ENCODE data around the gene P3H2. TPM values are rescaled to one million over a fixed set of nuclear protein-coding genes. Genes with fewer than 3 reads are reported as not detected.
A peak's percentile ranks its signal among the peaks of the same experiment; 100 is the strongest.

P3H2 gene
- total and polyA plus RNA-seq, 8 donors, result 1.4 to 46.1 (median 20.3) TPM

GRCh38 chr3:190063490-190063889 is 57.2 kb downstream of the P3H2 start:
- H3K4me3 ChIP-seq, result no peak overlapping the region

GRCh38 chr3:190060192-190060775 is 60.4 kb downstream of the P3H2 start:
- no peak overlapping the region for H3K27ac ChIP-seq
- peaks cover 7 to 17% (median 13%) of the 10 kb centered on the region in 4 donors for H3K4me1 ChIP-seq
- intact Hi-C loops (cut with DNase I; ENCODE audit: low total_unique reads), result no loop called here
- no peaks in the 10 kb centered on the region for H3K36me3 ChIP-seq
- DNase-seq, result no peak
- H3K9me3 ChIP-seq, result no peaks in the 10 kb centered on the region
- TF ChIP-seq POLR2A (IDR thresholded peaks at IDR 0.05), result no peak
- WGBS, 5 donors, result 83 to 92% (median 88%) methylated on average over 4 of the region's 4 CpGs
- H3K4me3 ChIP-seq, result no peak overlapping the region
- H3K27me3 ChIP-seq, result no peaks in the 10 kb centered on the region

More at GRCh38 chr3:190063490-190063889, 57.2 kb downstream of the P3H2 start:
- intact Hi-C loops (cut with DNase I; ENCODE audit: low total_unique reads), result no loop called here
- H3K9me3 ChIP-seq, result no peaks in the 10 kb centered on the region
- TF ChIP-seq POLR2A (IDR thresholded peaks at IDR 0.05), result no peak
- H3K36me3 ChIP-seq, result no peaks in the 10 kb centered on the region
- 51 to 68% (median 60%) methylated on average over 3 of the region's 3 CpGs for WGBS, 5 donors
- no peak overlapping the region for H3K27ac ChIP-seq
- H3K27me3 ChIP-seq, result no peaks in the 10 kb centered on the region
- peaks cover 7 to 17% (median 13%) of the 10 kb centered on the region in 4 donors for H3K4me1 ChIP-seq
- DNase-seq, result peak in 1 of 2 donors; percentile 37

DNA sequence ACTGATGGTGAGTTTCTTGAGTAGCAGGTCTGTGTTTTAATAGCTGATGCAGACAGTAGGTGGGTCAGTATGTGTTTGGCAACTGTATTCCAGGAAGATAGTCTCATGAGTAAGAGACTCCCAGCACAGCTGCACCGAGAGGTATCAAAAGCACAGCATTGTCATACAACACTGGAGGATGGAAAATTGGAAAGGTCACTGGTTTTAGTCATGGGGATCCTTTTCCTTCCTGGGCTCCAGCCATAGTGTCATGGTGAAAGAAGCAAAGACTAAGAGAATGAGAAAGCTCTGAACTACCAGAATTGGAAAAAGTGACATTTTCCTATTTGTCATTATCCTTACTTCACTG is 61.5 kb downstream of the P3H2 start:
- H3K27ac ChIP-seq, result peak overlapping the region in 1 of 5 donors; percentile 44
- H3K9me3 ChIP-seq, result no peaks in the 10 kb centered on the region
- H3K4me3 ChIP-seq, result no peak overlapping the region
- H3K4me1 ChIP-seq, result peaks cover under 1 to 9% (median 7%) of the 10 kb centered on the region in 4 donors
- TF ChIP-seq EP300 (IDR thresholded peaks at IDR 0.05), result no peak
- TF ChIP-seq POLR2AphosphoS5 (IDR thresholded peaks at IDR 0.05), result peak in 1 of 3 donors; percentile 16
- WGBS, 5 donors, result 62 to 100% (median 78%) methylated on average over 1 of the region's 1 CpG
- DNase-seq, result no peak
- no peaks in the 10 kb centered on the region for H3K27me3 ChIP-seq
- no peaks in the 10 kb centered on the region for H3K36me3 ChIP-seq
- intact Hi-C loops (cut with DNase I; ENCODE audit: low total_unique reads), result no loop called here

DNA sequence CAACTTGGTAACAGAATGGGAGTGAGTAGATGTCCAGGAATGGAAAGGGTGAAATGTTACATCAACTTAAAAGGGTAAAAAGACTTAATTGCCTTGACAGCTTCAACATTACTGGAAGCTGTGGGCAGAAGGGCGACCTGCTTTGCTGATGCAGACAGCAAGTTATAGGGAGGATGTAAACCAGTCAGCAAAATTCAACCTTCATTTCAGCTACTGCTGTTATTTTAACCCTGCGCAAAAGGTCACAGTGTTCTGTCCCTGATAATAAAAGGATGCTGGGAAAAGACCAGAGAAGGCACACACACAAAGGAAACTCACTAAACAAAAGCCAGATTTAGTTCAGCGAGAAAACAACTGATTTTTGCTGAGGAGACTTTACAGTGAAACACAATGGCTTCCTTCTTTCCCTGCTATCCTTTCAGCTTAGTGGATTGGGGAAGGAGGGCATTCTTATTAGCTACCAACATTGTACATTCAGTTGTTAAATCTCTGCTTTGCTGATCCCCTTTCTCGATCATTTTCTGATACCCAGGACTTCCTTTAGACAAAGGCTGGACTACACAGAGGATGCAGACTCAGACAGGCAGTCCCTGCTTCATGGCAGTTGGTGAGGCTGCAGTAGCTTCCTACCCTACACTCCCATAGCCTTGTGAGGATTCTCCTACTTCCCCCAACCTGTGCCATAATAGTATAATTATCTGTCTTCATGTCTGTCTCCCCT is 62.0 kb downstream of the P3H2 start:
- 63 to 84% (median 78%) methylated on average over 4 of the region's 4 CpGs for WGBS, 5 donors

GRCh38 chr3:190056742-190057141 is 64.0 kb downstream of the P3H2 start:
- peak in 1 of 2 donors; percentile 63 for DNase-seq
- intact Hi-C loops (cut with DNase I; ENCODE audit: low total_unique reads), result no loop called here
- no peak overlapping the region for H3K27ac ChIP-seq
- no peaks in the 10 kb centered on the region for H3K9me3 ChIP-seq
- 58 to 89% (median 72%) methylated on average over 3 to 4 of the region's 4 CpGs for WGBS, 5 donors
- no peaks in the 10 kb centered on the region for H3K4me1 ChIP-seq
- H3K36me3 ChIP-seq, result no peaks in the 10 kb centered on the region
- TF ChIP-seq, protein P1, sequence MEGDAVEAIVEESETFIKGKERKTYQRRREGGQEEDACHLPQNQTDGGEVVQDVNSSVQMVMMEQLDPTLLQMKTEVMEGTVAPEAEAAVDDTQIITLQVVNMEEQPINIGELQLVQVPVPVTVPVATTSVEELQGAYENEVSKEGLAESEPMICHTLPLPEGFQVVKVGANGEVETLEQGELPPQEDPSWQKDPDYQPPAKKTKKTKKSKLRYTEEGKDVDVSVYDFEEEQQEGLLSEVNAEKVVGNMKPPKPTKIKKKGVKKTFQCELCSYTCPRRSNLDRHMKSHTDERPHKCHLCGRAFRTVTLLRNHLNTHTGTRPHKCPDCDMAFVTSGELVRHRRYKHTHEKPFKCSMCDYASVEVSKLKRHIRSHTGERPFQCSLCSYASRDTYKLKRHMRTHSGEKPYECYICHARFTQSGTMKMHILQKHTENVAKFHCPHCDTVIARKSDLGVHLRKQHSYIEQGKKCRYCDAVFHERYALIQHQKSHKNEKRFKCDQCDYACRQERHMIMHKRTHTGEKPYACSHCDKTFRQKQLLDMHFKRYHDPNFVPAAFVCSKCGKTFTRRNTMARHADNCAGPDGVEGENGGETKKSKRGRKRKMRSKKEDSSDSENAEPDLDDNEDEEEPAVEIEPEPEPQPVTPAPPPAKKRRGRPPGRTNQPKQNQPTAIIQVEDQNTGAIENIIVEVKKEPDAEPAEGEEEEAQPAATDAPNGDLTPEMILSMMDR (IDR thresholded peaks at IDR 0.05), result no peak
- no peak for TF ChIP-seq POLR2AphosphoS5 (IDR thresholded peaks at IDR 0.05)
- TF ChIP-seq POLR2A (IDR thresholded peaks at IDR 0.05), result no peak
- TF ChIP-seq EP300 (IDR thresholded peaks at IDR 0.05), result no peak
- no peak overlapping the region for H3K4me3 ChIP-seq
- no peaks in the 10 kb centered on the region for H3K27me3 ChIP-seq

More for the DNA sequence above, 62.0 kb downstream of the P3H2 start:
- Histone ChIP-seq H3K36me3 (no peaks in the 10 kb centered on the region), H3K27ac (peak overlapping the region in 1 of 5 donors; percentile 44), H3K4me1 (peaks cover 0 to 9% (median 6%) of the 10 kb centered on the region in 4 donors), H3K9me3 (no peaks in the 10 kb centered on the region), H3K27me3 (no peaks in the 10 kb centered on the region), H3K4me3 (no peak overlapping the region)
- no peak for DNase-seq
- intact Hi-C loops (cut with DNase I; ENCODE audit: low total_unique reads), result no loop called here
- TF ChIP-seq POLR2AphosphoS5 (IDR thresholded peaks at IDR 0.05) (peak in 1 of 3 donors; percentile 20), POLR2A (IDR thresholded peaks at IDR 0.05) (no peak)

DNA sequence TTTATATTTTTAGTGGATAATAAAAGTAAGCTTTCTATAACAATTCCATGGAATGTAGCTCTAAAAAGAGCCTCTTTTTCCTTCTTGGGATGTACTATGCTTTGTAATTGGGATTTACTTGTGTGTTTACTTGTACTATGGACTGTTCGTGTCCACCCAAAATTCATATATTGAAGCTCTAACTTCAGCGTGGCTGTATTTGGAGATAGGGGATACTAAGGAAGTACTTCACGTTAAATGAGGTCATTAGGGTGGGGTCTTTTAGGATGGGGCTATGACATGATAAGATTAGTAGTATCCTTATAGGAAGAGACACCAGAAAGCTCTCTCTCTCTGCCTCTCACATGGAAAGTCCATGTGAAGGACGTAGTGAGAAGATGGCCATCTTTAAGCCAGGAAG is 64.9 kb downstream of the P3H2 start:
- no peak overlapping the region for H3K27ac ChIP-seq
- intact Hi-C loops (cut with DNase I; ENCODE audit: low total_unique reads), result no loop called here
- TF ChIP-seq POLR2A (IDR thresholded peaks at IDR 0.05) (no peak), EP300 (IDR thresholded peaks at IDR 0.05) (no peak), POLR2AphosphoS5 (IDR thresholded peaks at IDR 0.05) (no peak)
- TF ChIP-seq, protein P1 (IDR thresholded peaks at IDR 0.05), result no peak
- no peak for DNase-seq
- H3K27me3 ChIP-seq, result no peaks in the 10 kb centered on the region
- 82 to 92% (median 90%) methylated on average over 4 of the region's 4 CpGs for WGBS, 5 donors
- no peaks in the 10 kb centered on the region for H3K4me1 ChIP-seq
- no peaks in the 10 kb centered on the region for H3K36me3 ChIP-seq
- H3K4me3 ChIP-seq, result no peak overlapping the region
- H3K9me3 ChIP-seq, result no peaks in the 10 kb centered on the region

All from stomach (tissue), 9 donors.